ENCODE results near the gene TFCP2.
"Not testable (repeated sequence)": the region's sequence is repeated elsewhere in the genome, so short reads cannot be mapped to it uniquely, and the experiment has no call there.

TFCP2 gene, protein sequence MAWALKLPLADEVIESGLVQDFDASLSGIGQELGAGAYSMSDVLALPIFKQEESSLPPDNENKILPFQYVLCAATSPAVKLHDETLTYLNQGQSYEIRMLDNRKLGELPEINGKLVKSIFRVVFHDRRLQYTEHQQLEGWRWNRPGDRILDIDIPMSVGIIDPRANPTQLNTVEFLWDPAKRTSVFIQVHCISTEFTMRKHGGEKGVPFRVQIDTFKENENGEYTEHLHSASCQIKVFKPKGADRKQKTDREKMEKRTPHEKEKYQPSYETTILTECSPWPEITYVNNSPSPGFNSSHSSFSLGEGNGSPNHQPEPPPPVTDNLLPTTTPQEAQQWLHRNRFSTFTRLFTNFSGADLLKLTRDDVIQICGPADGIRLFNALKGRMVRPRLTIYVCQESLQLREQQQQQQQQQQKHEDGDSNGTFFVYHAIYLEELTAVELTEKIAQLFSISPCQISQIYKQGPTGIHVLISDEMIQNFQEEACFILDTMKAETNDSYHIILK

DNA sequence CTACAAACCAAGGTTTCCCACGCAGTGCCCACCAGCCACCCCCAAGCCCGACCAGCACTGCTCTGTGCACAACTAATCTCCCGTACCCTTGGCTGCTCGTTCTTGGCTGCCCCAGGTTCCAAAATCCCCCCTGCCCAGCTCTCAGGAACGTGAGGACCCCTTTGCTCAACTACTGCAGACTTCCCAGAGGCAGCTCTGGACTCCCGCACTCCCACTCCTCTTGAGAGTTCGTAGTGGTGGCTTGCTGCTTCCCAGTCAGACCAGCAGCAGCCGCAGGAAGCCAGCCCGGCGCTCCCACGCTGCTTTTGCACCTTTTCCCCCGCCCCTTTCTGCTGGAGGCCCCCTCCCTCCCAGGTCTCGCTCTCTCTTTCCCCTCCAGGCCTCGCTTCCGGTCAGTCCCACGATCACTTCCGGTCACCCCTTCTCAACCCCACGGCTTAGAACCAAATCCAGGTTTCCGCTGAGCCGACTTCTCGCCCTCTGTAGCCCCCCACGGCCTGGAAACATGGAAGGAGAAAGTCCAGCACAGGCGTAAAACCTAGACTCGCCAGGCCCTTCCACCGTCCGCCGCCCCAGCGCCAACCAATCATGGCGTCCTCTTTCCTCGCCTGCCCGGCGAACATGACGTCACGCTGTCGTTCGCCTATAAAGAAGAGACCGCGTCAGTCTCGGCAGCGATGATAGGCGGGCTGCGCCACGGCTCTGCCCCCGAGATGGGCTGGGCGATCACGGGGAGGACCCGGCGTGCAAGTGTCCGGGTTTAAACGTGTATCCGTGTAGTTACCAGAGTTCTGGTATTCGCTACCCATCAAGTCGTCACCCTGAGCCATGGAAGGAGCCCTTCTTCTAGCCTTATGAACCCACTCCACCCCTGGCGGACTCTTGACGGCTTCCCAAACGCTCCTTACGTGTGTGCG, at the start of gene TFCP2:
TSS of gene TFCP2 (minus strand) at position 621 of the 917 bp plus-strand sequence. CDS start 713 bp downstream, outside the sequence.
- Histone ChIP-seq H3K4me1 (ENCODE audit: insufficient read depth, low read length) (no peaks in the 10 kb centered on the region), H3K9me3 (ENCODE audit: low read length) (no peaks in the 10 kb centered on the region), H3K4me3 (ENCODE audit: low read length) (peak within 1 kb of the TSS; percentile 88), H3K27me3 (ENCODE audit: insufficient read depth, low read length) (no peaks in the 10 kb centered on the region), H2AFZ (ENCODE audit: low read depth, low read length) (peak within 1 kb of the TSS; percentile 72), H3K36me3 (ENCODE audit: insufficient read depth, low read length) (no peaks in the 10 kb centered on the region)

DNA sequence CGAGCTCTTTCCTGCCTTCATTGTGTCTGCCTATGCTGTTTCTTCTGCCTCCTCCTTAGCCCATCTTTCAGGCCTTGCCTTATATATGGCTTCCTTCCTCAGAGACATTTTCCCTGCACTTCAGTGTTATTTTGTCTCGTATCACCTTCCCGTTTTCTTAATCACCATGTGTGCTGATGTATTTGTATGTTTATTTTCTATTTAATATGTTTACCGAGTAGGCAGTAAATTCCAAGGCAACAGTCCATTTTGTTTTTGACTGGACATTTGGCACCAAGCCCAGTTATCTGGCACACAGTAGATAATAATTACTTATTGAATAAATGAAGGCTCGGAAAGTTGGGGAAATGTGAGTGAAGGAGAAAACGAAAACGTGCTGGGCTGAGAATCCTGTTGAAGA, 49.5 kb upstream of the TFCP2 start:
- no peak overlapping the region for H2AFZ ChIP-seq (ENCODE audit: low read depth, low read length)
- H3K4me3 ChIP-seq (ENCODE audit: low read length) = no peak overlapping the region
- H3K9me3 ChIP-seq (ENCODE audit: low read length) = no peaks in the 10 kb centered on the region
- H3K36me3 ChIP-seq (ENCODE audit: insufficient read depth, low read length) = no peaks in the 10 kb centered on the region
- H3K4me1 ChIP-seq (ENCODE audit: insufficient read depth, low read length) = peaks cover 33% of the 10 kb centered on the region
- no peaks in the 10 kb centered on the region for H3K27me3 ChIP-seq (ENCODE audit: insufficient read depth, low read length)

DNA sequence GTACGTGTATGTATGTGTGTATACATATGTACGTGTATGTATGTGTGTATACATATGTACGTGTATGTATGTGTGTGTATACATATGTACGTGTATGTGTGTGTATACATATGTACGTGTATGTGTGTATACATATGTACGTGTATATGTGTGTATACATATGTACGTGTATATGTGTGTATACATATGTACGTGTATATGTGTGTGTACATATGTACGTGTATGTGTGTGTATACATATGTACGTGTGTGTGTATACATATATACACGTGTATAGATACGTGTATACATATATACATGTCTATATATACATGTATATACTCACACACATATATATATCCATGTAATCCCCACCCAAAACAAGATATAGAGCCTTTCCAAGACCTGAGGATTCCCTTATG, 46.9 kb upstream of the TFCP2 start:
- H3K4me1 ChIP-seq (ENCODE audit: insufficient read depth, low read length) = peaks cover 20% of the 10 kb centered on the region
- not testable (repeated sequence) for H3K36me3 ChIP-seq (ENCODE audit: insufficient read depth, low read length); H3K9me3 ChIP-seq (ENCODE audit: low read length); H2AFZ ChIP-seq (ENCODE audit: low read depth, low read length); H3K4me3 ChIP-seq (ENCODE audit: low read length); H3K27me3 ChIP-seq (ENCODE audit: insufficient read depth, low read length)

DNA sequence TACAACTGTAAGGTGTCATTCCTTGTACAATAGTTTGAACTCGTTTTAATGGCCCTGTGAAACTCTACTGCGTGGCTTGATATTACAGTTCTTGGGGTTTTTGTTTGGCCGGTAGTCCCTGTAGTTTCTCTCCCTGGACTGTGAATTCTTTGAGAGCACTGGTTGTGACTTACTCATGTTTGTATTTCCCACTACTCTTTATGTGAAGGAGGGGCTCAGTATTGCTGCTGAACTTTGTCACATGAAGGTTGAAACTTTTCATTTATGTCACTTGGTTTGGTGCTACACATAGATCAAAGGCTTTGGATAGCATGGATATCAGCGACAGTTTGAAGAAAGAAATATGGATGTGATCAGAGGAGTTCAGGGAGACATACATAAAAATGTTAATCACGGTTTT, 46.4 kb upstream of the TFCP2 start:
- Histone ChIP-seq H3K4me1 (ENCODE audit: insufficient read depth, low read length) (peaks cover 17% of the 10 kb centered on the region), H3K36me3 (ENCODE audit: insufficient read depth, low read length) (peaks cover under 1% of the 10 kb centered on the region), H2AFZ (ENCODE audit: low read depth, low read length) (no peak overlapping the region), H3K27me3 (ENCODE audit: insufficient read depth, low read length) (no peaks in the 10 kb centered on the region), H3K9me3 (ENCODE audit: low read length) (no peaks in the 10 kb centered on the region), H3K4me3 (ENCODE audit: low read length) (peak overlapping the region; percentile 73)

DNA sequence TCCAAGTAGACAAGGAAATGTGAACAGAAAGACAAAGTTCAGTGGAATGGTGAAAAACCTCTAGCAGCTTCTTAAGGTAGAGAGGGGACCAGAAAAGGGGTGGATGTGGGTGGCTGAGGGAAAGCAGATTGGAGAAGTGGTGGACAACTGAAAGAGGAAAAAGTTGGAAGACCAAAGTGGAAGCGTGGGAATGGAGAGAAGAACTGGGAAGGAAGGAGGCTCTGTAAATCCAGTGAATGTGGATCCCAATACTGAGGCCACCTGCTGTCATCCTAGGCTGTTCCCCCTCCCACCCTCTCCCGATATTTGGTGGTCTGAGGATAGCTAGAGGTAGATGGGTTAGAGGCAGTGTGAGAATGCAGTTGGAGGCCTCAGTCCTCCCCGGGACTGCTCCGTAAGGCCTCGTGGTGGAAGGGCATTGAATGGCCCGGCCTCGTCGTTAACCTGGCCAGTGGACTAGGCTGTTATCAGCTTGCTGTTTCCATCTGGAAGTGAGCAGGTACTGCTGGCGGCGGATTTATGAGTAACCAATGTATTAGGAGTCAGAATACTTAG, 45.7 kb upstream of the TFCP2 start:
- Histone ChIP-seq H3K36me3 (ENCODE audit: insufficient read depth, low read length) (peaks cover 3% of the 10 kb centered on the region), H3K27me3 (ENCODE audit: insufficient read depth, low read length) (no peaks in the 10 kb centered on the region), H3K9me3 (ENCODE audit: low read length) (no peaks in the 10 kb centered on the region), H3K4me1 (ENCODE audit: insufficient read depth, low read length) (peaks cover 17% of the 10 kb centered on the region), H3K4me3 (ENCODE audit: low read length) (peak overlapping the region; percentile 73), H2AFZ (ENCODE audit: low read depth, low read length) (peak overlapping the region; percentile 77)

DNA sequence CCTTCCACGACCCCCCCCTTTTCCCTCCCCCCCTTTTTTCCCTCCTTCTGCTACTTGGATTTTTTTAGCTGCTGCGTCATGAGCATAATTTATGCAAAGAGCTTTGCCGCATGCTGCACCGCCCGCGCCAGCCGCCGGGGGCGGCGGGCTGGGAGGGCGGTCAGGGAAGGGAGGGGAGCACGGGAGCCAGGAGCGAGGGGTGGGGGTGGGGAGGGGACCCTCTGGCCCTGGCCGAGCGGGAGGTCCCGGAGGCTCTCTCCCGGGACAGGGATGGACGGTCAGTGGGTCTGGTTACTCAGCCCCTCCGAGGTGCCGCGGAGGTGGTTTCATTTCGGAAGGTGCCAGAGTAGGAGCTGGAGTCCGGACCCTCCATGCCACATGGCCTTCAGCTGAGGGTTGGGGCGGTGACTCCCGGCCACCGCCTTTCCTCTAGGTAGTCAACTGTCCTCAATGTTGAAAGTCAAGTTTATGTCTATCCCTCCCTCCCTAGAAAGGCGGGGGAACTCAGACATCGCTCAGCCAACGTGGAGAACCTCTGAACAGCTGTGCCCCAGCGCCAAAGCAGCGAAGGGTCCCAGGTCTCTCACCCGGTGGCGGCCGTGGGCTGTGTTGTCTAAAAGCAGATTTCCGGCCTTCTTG, 45.2 kb upstream of the TFCP2 start, which contains the start of gene POU6F1:
TSS of gene POU6F1 (minus strand) at position 95 of the 639 bp plus-strand sequence. CDS start 11,226 bp downstream, outside the sequence.
- Histone ChIP-seq H3K9me3 (ENCODE audit: low read length) (no peaks in the 10 kb centered on the region), H3K27me3 (ENCODE audit: insufficient read depth, low read length) (no peaks in the 10 kb centered on the region), H3K4me1 (ENCODE audit: insufficient read depth, low read length) (peaks cover 17% of the 10 kb centered on the region), H2AFZ (ENCODE audit: low read depth, low read length) (peak within 1 kb of the TSS; percentile 77), H3K4me3 (ENCODE audit: low read length) (peak within 1 kb of the TSS; percentile 73), H3K36me3 (ENCODE audit: insufficient read depth, low read length) (peaks cover 3% of the 10 kb centered on the region)

DNA sequence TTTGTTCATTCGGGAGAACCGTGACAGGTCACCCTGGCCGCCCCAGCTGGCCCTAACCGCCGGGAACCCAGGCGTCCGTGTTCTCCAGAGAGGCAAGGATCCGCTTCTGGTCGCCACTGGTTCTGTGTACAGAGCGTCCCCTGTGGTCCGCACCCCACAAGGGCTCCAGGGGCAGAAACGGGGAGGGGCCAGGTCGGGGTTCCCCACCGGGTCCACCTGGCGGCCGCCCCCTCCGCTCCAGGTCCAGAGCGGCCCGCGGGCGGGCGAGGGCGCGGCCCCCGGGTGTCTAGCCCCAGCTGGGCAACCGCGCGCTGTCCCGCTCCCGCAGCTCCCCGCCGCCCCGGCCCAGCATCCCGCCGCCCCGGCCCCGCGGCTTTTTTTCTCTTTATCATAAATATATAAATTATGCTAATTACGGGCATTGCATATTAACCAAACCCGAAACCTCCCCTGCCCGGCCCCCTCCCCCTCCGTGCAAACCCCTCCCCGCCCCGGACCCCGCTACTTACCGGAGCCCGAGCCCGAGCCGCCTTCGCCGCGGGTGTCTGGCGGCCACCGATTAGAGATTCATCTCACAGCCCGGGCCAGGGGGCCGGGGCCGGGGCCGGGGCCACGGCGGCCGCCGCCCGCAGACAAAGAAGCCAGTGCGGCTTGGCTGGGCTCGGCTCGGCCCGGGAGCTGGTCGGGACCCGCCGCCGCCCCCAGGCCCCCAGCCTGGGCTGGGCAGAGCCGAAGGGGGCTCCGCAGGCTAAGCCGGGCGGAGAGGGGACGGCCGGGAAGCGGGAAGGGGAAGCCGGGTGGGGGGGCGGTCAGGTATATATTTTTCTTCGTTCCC, 44.4 kb upstream of the TFCP2 start:
- no peaks in the 10 kb centered on the region for H3K9me3 ChIP-seq (ENCODE audit: low read length)
- H3K27me3 ChIP-seq (ENCODE audit: insufficient read depth, low read length) = no peaks in the 10 kb centered on the region
- peak overlapping the region; percentile 73 for H3K4me3 ChIP-seq (ENCODE audit: low read length)
- peaks cover 17% of the 10 kb centered on the region for H3K4me1 ChIP-seq (ENCODE audit: insufficient read depth, low read length)
- H2AFZ ChIP-seq (ENCODE audit: low read depth, low read length) = peak overlapping the region; percentile 77
- peaks cover 3% of the 10 kb centered on the region for H3K36me3 ChIP-seq (ENCODE audit: insufficient read depth, low read length)

DNA sequence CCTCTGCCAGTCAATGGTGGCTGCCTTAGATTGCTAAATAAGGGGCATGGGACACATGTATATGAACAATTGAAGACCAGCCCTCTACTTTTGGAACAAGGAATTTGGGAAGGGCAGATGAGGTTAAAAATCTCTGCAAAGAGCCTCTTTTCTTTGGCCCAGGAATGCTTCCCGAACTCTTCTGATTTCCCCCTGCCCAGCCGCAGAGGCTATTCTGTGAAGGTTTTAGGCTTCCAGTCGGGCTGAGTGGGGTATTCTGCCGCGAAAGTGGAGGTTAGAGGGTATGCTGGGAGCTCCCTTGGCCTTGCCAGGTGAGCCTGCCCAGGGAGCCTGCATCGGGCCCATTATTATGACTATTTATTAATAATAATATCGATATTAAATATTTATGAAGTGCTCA, 43.7 kb upstream of the TFCP2 start:
- peaks cover 17% of the 10 kb centered on the region for H3K4me1 ChIP-seq (ENCODE audit: insufficient read depth, low read length)
- H3K4me3 ChIP-seq (ENCODE audit: low read length) = peak overlapping the region; percentile 73

DNA sequence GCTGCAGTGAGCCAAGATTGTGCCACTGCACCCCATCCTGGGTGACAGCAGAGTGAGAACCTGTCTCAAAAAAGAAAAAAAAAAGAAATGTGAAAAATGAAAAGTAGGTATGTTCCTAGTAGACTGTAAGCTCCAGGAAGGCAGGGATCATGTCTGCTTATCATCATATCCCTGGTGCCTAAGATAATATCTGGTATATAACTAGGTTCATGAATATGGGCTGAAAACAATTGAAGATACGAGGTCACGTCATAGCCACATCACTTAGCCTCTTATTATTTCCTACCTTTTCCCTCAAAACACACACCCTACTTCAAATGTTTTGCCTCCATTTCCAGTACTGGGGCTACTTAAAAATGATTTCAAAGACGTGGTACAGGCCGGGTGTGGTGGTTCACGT, 42.0 kb upstream of the TFCP2 start:
- H2AFZ ChIP-seq (ENCODE audit: low read depth, low read length) = no peak overlapping the region
- H3K4me3 ChIP-seq (ENCODE audit: low read length) = no peak overlapping the region
- peaks cover 3% of the 10 kb centered on the region for H3K36me3 ChIP-seq (ENCODE audit: insufficient read depth, low read length)
- H3K9me3 ChIP-seq (ENCODE audit: low read length) = no peaks in the 10 kb centered on the region
- H3K27me3 ChIP-seq (ENCODE audit: insufficient read depth, low read length) = no peaks in the 10 kb centered on the region
- peaks cover 17% of the 10 kb centered on the region for H3K4me1 ChIP-seq (ENCODE audit: insufficient read depth, low read length)

More for the DNA sequence above, 43.7 kb upstream of the TFCP2 start:
- Histone ChIP-seq H2AFZ (ENCODE audit: low read depth, low read length) (peak overlapping the region; percentile 76), H3K9me3 (ENCODE audit: low read length) (no peaks in the 10 kb centered on the region), H3K27me3 (ENCODE audit: insufficient read depth, low read length) (no peaks in the 10 kb centered on the region), H3K36me3 (ENCODE audit: insufficient read depth, low read length) (peaks cover 3% of the 10 kb centered on the region)

DNA sequence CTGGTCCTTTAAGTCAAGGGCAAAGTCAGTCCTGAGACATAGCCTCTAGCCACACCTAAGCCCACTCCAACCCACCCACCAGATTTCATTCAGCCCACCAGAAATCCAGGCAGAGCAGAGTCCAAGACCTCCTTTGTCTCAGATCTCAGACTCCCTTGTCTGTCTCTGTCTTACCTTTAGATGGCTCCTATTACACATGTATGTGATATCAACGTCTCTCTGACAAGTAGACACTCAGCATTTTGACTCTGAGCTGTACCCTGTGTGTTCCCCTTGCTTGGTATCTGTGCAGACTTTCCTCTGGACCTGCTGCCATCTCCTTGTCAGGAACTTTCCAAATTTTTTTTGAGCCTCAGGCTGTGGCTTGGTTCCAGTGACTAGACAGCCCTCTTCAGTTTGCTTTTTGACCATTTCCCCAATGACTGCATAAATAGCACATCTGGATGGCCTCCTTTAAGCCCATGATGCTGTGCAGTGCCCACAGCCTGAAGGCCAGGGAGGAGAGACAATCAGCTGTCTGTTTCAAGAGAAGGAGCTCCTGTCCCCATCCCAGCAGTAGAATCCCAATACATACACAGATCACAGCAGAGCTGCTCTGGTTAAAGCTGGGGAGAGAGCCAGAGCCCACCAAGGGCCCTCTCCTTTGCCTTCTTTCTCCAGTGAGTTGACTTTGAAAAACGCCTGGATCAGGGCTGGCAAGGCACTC, 37.9 kb upstream of the TFCP2 start:
- Histone ChIP-seq H3K4me3 (ENCODE audit: low read length) (no peak overlapping the region), H3K4me1 (ENCODE audit: insufficient read depth, low read length) (no peaks in the 10 kb centered on the region), H3K27me3 (ENCODE audit: insufficient read depth, low read length) (no peaks in the 10 kb centered on the region), H2AFZ (ENCODE audit: low read depth, low read length) (no peak overlapping the region), H3K36me3 (ENCODE audit: insufficient read depth, low read length) (peaks cover 10% of the 10 kb centered on the region), H3K9me3 (ENCODE audit: low read length) (no peaks in the 10 kb centered on the region)

DNA sequence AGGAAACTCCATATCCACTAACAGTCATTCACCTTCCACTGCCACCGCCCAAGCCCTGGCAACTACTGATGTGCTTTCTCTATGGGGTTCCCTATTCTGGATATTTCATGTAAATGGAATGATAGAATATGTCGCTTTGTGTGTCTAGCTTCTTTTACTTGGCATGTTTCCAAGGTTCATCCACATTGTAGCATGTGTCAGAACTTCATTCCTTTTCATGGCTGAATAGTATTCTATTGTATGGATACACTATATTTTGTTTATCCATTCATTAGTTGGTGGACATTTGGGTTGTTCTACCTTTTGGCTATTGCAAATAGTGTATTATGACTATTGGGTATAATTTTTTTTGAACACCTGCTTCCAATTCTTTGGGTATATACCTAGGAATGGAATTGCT, 36.3 kb upstream of the TFCP2 start:
- Histone ChIP-seq H3K36me3 (ENCODE audit: insufficient read depth, low read length) (peaks cover 9% of the 10 kb centered on the region), H2AFZ (ENCODE audit: low read depth, low read length) (no peak overlapping the region), H3K4me3 (ENCODE audit: low read length) (no peak overlapping the region), H3K4me1 (ENCODE audit: insufficient read depth, low read length) (no peaks in the 10 kb centered on the region), H3K9me3 (ENCODE audit: low read length) (no peaks in the 10 kb centered on the region), H3K27me3 (ENCODE audit: insufficient read depth, low read length) (no peaks in the 10 kb centered on the region)

All from neuron (in vitro differentiated cells).